ENCODE results near the gene CACNG4. TPM values are rescaled to one million over a fixed set of nuclear protein-coding genes. Genes with fewer than 3 reads are reported as not detected.

CACNG4 gene
- total and polyA plus RNA-seq, 2 experiments from 2014 or later, result 1.6 to 4.1 TPM

DNA sequence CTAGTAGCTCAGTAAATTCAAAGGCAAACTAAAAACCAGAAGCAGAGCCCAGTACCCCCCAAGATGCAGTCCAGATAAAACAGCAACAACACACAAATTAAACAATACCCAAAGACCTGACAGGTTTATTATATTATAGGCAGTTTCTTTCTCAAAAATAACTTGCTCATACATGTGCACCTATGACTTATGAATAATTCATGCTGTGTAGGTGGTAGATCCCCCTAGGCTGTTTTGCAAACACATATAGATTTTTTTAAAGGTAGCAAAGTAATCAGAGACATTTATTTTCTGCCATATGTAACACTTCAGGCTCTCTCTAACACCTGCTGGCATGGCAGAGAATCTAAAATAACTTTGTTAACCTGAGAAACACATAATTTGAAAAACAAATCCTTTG is 107.1 kb downstream of the CACNG4 start:
- Histone ChIP-seq H3K4me2 (no peak overlapping the region), H3K4me1 (ENCODE audit: insufficient read depth) (no peaks in the 10 kb centered on the region), H3K79me2 (replicated peaks; ENCODE audit: insufficient read depth) (no peaks in the 10 kb centered on the region), H3F3A (replicated peaks; ENCODE audit: low read depth) (no peaks in the 10 kb centered on the region), H3K27me3 (ENCODE audit: insufficient read depth) (no peaks in the 10 kb centered on the region), H3K4me3 (no peak overlapping the region), H4K20me1 (replicated peaks; ENCODE audit: insufficient read depth) (no peaks in the 10 kb centered on the region), H3K27ac (ENCODE audit: low read depth) (no peak overlapping the region), H3K36me3 (ENCODE audit: insufficient read depth) (no peaks in the 10 kb centered on the region), H2AFZ (no peak overlapping the region), H3K9me2 (ENCODE audit: insufficient read depth) (no peaks in the 10 kb centered on the region)
- ATAC-seq (no peak), DNase-seq (ENCODE audit: low spot score) (no peak)
- TF ChIP-seq NANOG (IDR thresholded peaks at IDR 0.05; ENCODE audit: borderline replicate concordance) (no peak), ZNF331 (CRISPR knock-in tag; IDR thresholded peaks at IDR 0.05; ENCODE audit: low read depth) (0 out of 2 replicates have a peak, but pooled peaks have one; percentile 47)
- H3K9me3 Mint-ChIP-seq, result no peaks in the 10 kb centered on the region
- peaks cover 5% of the 10 kb centered on the region for H3K27me3 Mint-ChIP-seq (ENCODE audit: insufficient read depth, low read depth, poor library complexity)
- H3K4me3 Mint-ChIP-seq, result no peak overlapping the region
- no peak overlapping the region for H3K27ac Mint-ChIP-seq
- no peaks in the 10 kb centered on the region for H3K4me1 Mint-ChIP-seq
- no peaks in the 10 kb centered on the region for H3K36me3 Mint-ChIP-seq (ENCODE audit: low read depth)

- no peak overlapping the region for H3K4me2 ChIP-seq
- H3K27ac ChIP-seq (ENCODE audit: low read depth), result no peak overlapping the region
- no peaks in the 10 kb centered on the region for H3K27me3 ChIP-seq (ENCODE audit: insufficient read depth)
- no peak for DNase-seq (ENCODE audit: low spot score)
- Mint-ChIP-seq H3K27ac (no peak overlapping the region), H3K36me3 (ENCODE audit: low read depth) (no peaks in the 10 kb centered on the region), H3K27me3 (ENCODE audit: insufficient read depth, low read depth, poor library complexity) (peaks cover 3% of the 10 kb centered on the region), H3K4me3 (no peak overlapping the region), H3K4me1 (no peaks in the 10 kb centered on the region), H3K9me3 (no peaks in the 10 kb centered on the region)
- no peak overlapping the region for H2AFZ ChIP-seq
- no peak overlapping the region for H3K4me3 ChIP-seq
- no peaks in the 10 kb centered on the region for H3F3A ChIP-seq (replicated peaks; ENCODE audit: low read depth)
- H3K36me3 ChIP-seq (ENCODE audit: insufficient read depth), result no peaks in the 10 kb centered on the region
- no peaks in the 10 kb centered on the region for H3K4me1 ChIP-seq (ENCODE audit: insufficient read depth)
- H4K20me1 ChIP-seq (replicated peaks; ENCODE audit: insufficient read depth), result no peaks in the 10 kb centered on the region
- no peaks in the 10 kb centered on the region for H3K9me2 ChIP-seq (ENCODE audit: insufficient read depth)
- ATAC-seq, result no peak
- no peaks in the 10 kb centered on the region for H3K79me2 ChIP-seq (replicated peaks; ENCODE audit: insufficient read depth)
- no peak for TF ChIP-seq EZH2 (IDR thresholded peaks at IDR 0.05; ENCODE audit: low read depth, unreplicated experiment)
- TF ChIP-seq, protein P1, sequence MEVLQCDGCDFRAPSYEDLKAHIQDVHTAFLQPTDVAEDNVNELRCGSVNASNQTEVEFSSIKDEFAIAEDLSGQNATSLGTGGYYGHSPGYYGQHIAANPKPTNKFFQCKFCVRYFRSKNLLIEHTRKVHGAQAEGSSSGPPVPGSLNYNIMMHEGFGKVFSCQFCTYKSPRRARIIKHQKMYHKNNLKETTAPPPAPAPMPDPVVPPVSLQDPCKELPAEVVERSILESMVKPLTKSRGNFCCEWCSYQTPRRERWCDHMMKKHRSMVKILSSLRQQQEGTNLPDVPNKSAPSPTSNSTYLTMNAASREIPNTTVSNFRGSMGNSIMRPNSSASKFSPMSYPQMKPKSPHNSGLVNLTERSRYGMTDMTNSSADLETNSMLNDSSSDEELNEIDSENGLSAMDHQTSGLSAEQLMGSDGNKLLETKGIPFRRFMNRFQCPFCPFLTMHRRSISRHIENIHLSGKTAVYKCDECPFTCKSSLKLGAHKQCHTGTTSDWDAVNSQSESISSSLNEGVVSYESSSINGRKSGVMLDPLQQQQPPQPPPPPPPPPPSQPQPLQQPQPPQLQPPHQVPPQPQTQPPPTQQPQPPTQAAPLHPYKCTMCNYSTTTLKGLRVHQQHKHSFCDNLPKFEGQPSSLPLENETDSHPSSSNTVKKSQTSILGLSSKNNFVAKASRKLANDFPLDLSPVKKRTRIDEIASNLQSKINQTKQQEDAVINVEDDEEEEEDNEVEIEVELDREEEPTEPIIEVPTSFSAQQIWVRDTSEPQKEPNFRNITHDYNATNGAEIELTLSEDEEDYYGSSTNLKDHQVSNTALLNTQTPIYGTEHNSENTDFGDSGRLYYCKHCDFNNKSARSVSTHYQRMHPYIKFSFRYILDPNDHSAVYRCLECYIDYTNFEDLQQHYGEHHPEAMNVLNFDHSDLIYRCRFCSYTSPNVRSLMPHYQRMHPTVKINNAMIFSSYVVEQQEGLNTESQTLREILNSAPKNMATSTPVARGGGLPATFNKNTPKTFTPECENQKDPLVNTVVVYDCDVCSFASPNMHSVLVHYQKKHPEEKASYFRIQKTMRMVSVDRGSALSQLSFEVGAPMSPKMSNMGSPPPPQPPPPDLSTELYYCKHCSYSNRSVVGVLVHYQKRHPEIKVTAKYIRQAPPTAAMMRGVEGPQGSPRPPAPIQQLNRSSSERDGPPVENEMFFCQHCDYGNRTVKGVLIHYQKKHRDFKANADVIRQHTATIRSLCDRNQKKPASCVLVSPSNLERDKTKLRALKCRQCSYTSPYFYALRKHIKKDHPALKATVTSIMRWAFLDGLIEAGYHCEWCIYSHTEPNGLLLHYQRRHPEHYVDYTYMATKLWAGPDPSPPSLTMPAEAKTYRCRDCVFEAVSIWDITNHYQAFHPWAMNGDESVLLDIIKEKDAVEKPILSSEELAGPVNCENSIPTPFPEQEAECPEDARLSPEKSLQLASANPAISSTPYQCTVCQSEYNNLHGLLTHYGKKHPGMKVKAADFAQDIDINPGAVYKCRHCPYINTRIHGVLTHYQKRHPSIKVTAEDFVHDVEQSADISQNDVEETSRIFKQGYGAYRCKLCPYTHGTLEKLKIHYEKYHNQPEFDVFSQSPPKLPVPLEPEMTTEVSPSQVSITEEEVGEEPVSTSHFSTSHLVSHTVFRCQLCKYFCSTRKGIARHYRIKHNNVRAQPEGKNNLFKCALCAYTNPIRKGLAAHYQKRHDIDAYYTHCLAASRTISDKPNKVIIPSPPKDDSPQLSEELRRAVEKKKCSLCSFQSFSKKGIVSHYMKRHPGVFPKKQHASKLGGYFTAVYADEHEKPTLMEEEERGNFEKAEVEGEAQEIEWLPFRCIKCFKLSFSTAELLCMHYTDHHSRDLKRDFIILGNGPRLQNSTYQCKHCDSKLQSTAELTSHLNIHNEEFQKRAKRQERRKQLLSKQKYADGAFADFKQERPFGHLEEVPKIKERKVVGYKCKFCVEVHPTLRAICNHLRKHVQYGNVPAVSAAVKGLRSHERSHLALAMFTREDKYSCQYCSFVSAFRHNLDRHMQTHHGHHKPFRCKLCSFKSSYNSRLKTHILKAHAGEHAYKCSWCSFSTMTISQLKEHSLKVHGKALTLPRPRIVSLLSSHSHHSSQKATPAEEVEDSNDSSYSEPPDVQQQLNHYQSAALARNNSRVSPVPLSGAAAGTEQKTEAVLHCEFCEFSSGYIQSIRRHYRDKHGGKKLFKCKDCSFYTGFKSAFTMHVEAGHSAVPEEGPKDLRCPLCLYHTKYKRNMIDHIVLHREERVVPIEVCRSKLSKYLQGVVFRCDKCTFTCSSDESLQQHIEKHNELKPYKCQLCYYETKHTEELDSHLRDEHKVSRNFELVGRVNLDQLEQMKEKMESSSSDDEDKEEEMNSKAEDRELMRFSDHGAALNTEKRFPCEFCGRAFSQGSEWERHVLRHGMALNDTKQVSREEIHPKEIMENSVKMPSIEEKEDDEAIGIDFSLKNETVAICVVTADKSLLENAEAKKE (CRISPR knock-in tag; IDR thresholded peaks at IDR 0.05), result no peak
- no peak for TF ChIP-seq POLR2AphosphoS5 (IDR thresholded peaks at IDR 0.05; ENCODE audit: low read depth)
- TF ChIP-seq, protein P2, sequence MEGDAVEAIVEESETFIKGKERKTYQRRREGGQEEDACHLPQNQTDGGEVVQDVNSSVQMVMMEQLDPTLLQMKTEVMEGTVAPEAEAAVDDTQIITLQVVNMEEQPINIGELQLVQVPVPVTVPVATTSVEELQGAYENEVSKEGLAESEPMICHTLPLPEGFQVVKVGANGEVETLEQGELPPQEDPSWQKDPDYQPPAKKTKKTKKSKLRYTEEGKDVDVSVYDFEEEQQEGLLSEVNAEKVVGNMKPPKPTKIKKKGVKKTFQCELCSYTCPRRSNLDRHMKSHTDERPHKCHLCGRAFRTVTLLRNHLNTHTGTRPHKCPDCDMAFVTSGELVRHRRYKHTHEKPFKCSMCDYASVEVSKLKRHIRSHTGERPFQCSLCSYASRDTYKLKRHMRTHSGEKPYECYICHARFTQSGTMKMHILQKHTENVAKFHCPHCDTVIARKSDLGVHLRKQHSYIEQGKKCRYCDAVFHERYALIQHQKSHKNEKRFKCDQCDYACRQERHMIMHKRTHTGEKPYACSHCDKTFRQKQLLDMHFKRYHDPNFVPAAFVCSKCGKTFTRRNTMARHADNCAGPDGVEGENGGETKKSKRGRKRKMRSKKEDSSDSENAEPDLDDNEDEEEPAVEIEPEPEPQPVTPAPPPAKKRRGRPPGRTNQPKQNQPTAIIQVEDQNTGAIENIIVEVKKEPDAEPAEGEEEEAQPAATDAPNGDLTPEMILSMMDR (conservative IDR thresholded peaks at IDR 0.05; ENCODE audit: low read depth in 2 of 2), result no peak
- TF ChIP-seq EZH2phosphoT487 (IDR thresholded peaks at IDR 0.05; ENCODE audit: unreplicated experiment), result no peak
- TF ChIP-seq CREB1 (CRISPR knock-in tag; IDR thresholded peaks at IDR 0.05; ENCODE audit: low read depth), result no peak
- no peak for TF ChIP-seq NANOG (IDR thresholded peaks at IDR 0.05; ENCODE audit: borderline replicate concordance)
- no peak for TF ChIP-seq JUNB (IDR thresholded peaks at IDR 0.05; ENCODE audit: unreplicated experiment)
- no peak for TF ChIP-seq REST (IDR thresholded peaks at IDR 0.05; ENCODE audit: unreplicated experiment)
Measured at GRCh38 chr17:67072885-67073284, 108.4 kb downstream of the CACNG4 start.

Data from GM23338 (cell line).